ENCODE measurements around the gene RASA4.
A peak's percentile ranks its signal among the peaks of the same experiment; 100 is the strongest.
"Not testable (repeated sequence)": the region's sequence is repeated elsewhere in the genome, so short reads cannot be mapped to it uniquely, and the experiment has no call there.

Gene RASA4

GRCh38 chr7:102572261-102573239, 44.0 kb downstream of the RASA4 start, which contains the start of gene POLR2J3:
POLR2J3 (minus strand) TSS chr7:102572583; CDS start chr7:102572521, 62 bp downstream.
- H3K4me3 ChIP-seq (ENCODE audit: low read depth, low read length): peak within 1 kb of the TSS; percentile 83
- TF ChIP-seq, protein P1, sequence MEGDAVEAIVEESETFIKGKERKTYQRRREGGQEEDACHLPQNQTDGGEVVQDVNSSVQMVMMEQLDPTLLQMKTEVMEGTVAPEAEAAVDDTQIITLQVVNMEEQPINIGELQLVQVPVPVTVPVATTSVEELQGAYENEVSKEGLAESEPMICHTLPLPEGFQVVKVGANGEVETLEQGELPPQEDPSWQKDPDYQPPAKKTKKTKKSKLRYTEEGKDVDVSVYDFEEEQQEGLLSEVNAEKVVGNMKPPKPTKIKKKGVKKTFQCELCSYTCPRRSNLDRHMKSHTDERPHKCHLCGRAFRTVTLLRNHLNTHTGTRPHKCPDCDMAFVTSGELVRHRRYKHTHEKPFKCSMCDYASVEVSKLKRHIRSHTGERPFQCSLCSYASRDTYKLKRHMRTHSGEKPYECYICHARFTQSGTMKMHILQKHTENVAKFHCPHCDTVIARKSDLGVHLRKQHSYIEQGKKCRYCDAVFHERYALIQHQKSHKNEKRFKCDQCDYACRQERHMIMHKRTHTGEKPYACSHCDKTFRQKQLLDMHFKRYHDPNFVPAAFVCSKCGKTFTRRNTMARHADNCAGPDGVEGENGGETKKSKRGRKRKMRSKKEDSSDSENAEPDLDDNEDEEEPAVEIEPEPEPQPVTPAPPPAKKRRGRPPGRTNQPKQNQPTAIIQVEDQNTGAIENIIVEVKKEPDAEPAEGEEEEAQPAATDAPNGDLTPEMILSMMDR (IDR thresholded peaks at IDR 0.05; ENCODE audit: insufficient read depth, low read depth, low read length, missing control alignments): peak; percentile 59
- peak; percentile 97 for DNase-seq (ENCODE audit: low read depth)

DNA sequence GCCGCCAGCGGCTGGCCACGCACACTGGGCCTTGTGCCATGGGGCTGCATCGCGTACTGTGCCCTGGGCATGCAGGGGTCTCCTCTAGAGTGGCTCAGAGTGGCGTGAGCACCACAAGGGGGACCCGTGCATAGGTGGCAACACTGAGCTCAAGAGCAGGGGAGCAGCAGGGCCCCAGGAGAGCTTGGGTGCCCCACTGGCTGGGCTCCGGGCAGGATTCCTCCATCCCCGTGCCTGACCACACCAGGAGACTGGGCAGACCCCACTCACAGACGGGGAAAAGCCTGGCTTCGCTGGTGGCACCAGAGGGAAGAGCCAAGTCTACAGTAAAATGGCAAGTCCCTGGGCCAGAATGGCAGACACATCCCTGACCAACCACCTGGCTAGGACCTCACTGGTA, 47.9 kb downstream of the RASA4 start:
- not testable (repeated sequence) for DNase-seq (ENCODE audit: low read depth)

GRCh38 chr7:102550808-102551422, 65.6 kb downstream of the RASA4 start, which contains the start of gene SPDYE2:
SPDYE2 (plus strand) TSS chr7:102551226; CDS start chr7:102553256, 2,030 bp downstream.
- not testable (repeated sequence) for H3K4me3 ChIP-seq (ENCODE audit: low read depth, low read length); DNase-seq (ENCODE audit: low read depth)

More for the DNA sequence above, 47.9 kb downstream of the RASA4 start:
- H3K4me3 ChIP-seq (ENCODE audit: low read depth, low read length): not testable (repeated sequence)

DNA sequence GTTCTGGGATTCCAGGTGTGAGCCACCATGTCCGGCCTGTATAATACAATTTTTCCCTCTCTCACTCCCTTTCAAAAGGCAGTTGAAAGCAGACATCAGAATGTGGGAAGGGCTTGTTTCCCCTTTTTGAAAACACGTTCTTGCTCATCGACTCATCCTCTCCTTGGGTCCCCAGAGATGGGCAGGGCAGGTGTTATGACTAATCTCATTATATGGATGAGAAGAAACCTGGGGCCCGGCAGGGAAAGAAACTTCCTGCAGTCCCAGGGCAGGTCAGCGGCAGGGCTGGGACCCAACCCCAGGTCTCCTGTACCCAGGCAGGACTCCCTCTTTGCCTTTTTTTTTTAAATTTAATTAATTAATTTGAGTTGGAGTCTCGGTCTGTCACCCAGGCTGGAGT, 70.2 kb downstream of the RASA4 start:
- not testable (repeated sequence) for H3K4me3 ChIP-seq (ENCODE audit: low read depth, low read length); DNase-seq (ENCODE audit: low read depth)

DNA sequence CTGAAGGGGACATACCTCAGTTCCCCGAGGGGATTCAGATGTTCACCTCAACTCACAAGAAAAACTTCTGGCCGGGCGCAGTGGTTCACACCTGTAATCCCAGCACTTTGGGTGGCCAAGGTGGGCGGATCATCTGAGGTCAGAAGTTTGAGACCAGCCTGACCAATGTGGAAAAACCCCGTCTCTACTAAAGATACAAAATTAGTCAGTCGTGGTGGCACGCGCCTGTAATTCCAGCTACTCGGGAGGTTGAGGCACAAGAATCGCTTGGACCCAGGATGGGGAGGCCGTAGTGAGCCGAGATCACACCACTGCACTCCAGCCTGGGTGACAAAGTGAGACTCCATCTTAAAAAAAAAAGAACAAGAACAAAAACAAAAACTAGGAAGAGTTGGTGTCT, 71.3 kb downstream of the RASA4 start:
- H3K4me3 ChIP-seq (ENCODE audit: low read depth, low read length); DNase-seq (ENCODE audit: low read depth): not testable (repeated sequence)

DNA sequence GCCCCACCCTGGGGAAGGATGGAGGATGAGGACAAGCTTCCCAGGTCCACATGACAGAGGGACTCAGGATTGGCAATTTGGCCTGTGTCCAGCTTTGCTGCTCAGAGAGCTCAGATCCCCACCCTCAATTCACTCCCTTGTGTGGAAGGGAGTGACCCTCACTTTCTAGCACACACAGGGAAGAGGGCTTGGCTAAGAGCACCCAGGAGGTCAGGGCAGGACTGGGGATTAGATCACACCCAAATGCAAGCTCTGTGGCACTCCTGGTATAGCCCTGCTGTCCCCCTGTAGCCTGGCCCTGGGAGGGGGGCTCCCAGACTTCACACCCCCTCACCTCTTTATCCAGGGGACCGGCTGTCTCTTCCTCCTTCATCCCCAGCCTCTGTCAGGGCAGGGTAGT, 72.2 kb downstream of the RASA4 start:
- not testable (repeated sequence) for H3K4me3 ChIP-seq (ENCODE audit: low read depth, low read length); DNase-seq (ENCODE audit: low read depth)

- H3K4me3 ChIP-seq (ENCODE audit: low read depth, low read length); DNase-seq (ENCODE audit: low read depth): not testable (repeated sequence)
Measured at GRCh38 chr7:102543596-102543995, 73.0 kb downstream of the RASA4 start, which contains the start of gene UPK3BL2. UPK3BL2 (minus strand) TSS chr7:102543696; CDS start chr7:102543636, 60 bp downstream.

DNA sequence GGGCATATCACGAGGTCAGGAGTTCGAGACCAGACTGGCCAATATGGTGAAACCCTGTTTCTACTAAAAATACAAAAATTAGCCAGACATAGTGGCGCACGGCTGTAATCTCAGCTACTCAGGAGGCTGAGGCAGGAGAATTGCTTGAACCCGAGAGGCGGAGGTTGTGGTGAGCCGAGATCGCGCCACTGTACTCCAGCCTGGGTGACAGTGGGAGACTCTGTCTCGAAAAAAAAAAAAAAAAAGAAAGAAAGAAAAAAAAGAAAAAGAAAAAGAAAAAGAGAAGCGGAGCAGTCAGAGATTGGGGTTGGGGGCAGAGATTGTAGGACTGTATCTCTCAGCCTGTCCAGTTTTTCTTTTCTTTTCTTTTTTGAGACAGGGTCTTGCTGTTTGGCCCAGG, 73.8 kb downstream of the RASA4 start:
- not testable (repeated sequence) for H3K4me3 ChIP-seq (ENCODE audit: low read depth, low read length); DNase-seq (ENCODE audit: low read depth)

- not testable (repeated sequence) for H3K4me3 ChIP-seq (ENCODE audit: low read depth, low read length); DNase-seq (ENCODE audit: low read depth)
Measured at GRCh38 chr7:102542083-102542482, 74.5 kb downstream of the RASA4 start.

DNA sequence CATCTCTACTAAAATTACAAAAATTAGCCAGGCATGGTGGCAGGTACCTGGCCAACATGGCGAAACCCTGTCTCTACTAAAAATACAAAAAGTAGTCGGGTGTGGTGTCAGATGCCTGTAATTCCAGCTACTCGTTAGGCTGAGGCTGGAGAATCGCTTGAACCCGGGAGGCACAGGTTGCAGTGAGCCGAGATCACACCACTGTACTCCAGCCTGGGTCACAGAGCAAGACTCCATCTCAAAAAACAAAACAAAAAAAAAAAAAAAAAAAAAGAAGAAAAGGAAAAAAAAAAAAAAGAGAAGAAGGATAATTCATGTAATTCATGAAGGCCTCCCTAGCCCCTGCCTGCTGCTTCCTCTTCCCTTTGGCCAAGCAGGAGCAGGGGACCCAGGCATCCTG, 76.0 kb downstream of the RASA4 start:
- H3K4me3 ChIP-seq (ENCODE audit: low read depth, low read length); DNase-seq (ENCODE audit: low read depth): not testable (repeated sequence)

DNA sequence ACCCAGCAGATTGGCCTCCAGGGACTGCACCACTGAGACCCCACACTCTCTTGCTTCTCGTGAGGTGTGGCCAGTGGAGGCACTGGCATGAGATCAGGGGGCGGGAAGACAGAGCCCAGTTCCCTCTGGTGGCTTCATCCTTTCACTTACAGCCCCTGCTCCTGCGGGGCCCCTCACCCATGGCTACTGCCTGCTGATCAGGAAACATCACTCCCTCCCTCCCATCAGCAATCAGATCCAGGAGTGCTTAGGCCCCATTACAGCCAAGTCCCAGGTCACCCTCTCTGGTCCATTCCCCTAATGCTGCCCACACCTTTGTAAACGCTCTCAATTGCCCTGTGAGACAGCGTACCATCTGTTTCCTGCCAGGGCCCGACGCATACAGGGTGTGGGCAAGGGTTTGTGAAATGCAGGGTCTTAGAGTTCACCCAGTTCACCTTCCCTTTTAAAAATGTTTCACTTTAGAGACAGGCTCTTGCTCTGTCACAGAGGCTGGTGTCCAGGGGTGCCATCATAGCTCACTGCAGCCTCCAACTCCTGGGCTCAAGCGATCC, 81.4 kb downstream of the RASA4 start:
- H3K4me3 ChIP-seq (ENCODE audit: low read depth, low read length); DNase-seq (ENCODE audit: low read depth): not testable (repeated sequence)

GRCh38 chr7:102532127-102532526, 84.4 kb downstream of the RASA4 start:
- not testable (repeated sequence) for H3K4me3 ChIP-seq (ENCODE audit: low read depth, low read length); DNase-seq (ENCODE audit: low read depth)

DNA sequence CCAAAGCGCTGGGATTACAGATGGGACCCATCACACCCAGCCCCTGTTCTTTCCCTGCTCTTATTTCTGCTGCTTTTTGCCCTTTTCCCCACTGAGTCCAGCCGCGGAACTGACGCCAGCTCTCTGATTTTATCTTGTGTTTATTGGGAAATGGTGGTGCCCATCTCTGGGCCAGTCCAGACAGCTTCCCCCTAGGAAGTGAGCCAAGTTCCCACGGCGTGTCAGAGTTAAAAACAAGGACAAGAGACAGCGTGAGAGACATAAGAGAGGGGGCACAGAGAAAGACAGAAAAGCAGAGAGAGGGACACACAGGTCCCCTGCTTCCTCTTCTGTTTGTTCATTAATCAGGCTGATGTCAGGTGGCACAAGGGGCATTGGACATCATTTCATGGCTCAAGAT, 85.0 kb downstream of the RASA4 start:
- H3K4me3 ChIP-seq (ENCODE audit: low read depth, low read length); DNase-seq (ENCODE audit: low read depth): not testable (repeated sequence)

DNA sequence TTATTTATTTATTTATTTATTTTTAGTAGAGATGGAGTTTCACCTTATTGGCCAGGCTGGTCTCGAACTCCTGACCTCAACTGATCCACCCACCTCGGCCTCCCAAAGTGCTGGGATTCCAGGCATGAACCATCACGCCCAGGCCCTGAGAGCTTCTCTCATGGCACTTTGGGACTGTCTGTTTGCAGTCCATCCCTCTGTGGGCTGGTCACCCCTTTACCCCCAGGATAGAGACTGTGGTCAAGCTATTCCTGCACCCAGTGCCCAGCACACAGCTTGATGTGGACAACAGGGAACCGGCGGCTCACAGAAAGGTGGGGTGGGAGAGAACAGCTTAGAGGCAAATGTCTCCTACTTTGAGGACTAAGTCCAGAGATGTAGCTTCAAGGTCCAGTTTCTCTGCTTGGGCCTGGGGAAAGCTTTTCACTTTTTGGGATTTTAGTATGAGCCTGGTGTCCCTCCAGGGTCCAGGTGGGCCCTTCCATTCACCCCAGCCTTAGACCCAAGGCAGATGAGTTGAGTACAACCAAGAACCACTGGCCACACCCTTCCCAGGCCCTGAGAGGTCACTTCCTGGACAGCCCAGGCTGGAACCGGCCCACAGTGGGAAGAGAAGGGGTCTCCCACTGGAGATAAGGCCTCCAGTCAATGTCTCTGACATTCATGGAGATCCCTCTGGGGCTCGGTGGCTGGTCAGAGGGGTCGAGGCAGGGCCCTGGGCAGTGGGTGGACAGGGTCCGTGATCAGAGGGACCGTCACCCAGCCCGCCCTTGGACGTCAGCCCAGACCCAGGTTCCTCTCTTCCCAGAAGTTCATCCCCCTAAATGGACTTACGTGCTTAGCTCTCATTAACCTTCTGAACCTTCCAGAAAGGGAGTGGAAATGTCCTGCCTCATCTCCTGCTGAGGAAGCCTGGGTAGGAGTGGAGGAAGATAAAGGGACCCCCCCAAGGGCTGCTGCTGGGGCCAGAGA, 88.4 kb downstream of the RASA4 start:
- not testable (repeated sequence) for H3K4me3 ChIP-seq (ENCODE audit: low read depth, low read length); DNase-seq (ENCODE audit: low read depth)

- H3K4me3 ChIP-seq (ENCODE audit: low read depth, low read length); DNase-seq (ENCODE audit: low read depth): not testable (repeated sequence)
Measured at GRCh38 chr7:102527182-102527581, 89.4 kb downstream of the RASA4 start.

GRCh38 chr7:102524803-102525202, 91.8 kb downstream of the RASA4 start:
- H3K4me3 ChIP-seq (ENCODE audit: low read depth, low read length): not testable (repeated sequence)

More at GRCh38 chr7:102524803-102525202, 91.8 kb downstream of the RASA4 start:
- not testable (repeated sequence) for DNase-seq (ENCODE audit: low read depth)

Data from GM12865 (cell line).